Panc1 (cell line): ENCODE data around the gene SPECC1L. TPM values are rescaled to one million over a fixed set of nuclear protein-coding genes. Genes with fewer than 3 reads are reported as not detected.

Experiments used
- ATAC-seq: fragments of 200-7000 bp; cut with Tn5 transposase; 2 replicates; pipeline ENCODE4 v1.9.1; 2020; ENCODE audit warnings: mild to moderate bottlenecking, moderate library complexity
- BruUV-seq: library from RNA; stranded (reverse); fragments of 400-500 nt; replicated peaks from 2 replicates; lab custom pipeline; 2021; lab: Mats Ljungman, UMichigan
- CTCF ChIA-PET: fragments of 300-600 bp; sonication (Branson Sonifier 250); formaldehyde crosslinking; loops from one replicate; lab custom pipeline; 2022; ENCODE audit warnings: antibody characterized with exemption; lab: Charles Lee
- POLR2A ChIA-PET: fragments of 300-600 bp; sonication (Branson Sonifier 250); formaldehyde crosslinking; loops from one replicate; lab custom pipeline; 2022; ENCODE audit warnings: antibody characterized with exemption; lab: Charles Lee
- DNase-seq: peaks from one replicate; pipeline ENCODE4 v3.0.0-alpha.2; 2010; ENCODE audit warnings: low read depth, low spot score
- H3K27ac ChIP-seq: 2 replicates; pipeline ENCODE4 v1.5.1; 2011; ENCODE audit warnings: mild to moderate bottlenecking, low read length, inconsistent platforms
- H3K27me3 ChIP-seq: fragments of 200-500 bp; sonication (Bioruptor generic); 2 replicates; pipeline ENCODE4 v1.6.0; 2014; ENCODE audit warnings: low read length, inconsistent platforms; ENCODE audit not compliant: control insufficient read depth, insufficient read depth
- H3K36me3 ChIP-seq: fragments of 200-500 bp; sonication (Bioruptor generic); 2 replicates; pipeline ENCODE4 v1.5.1; 2014; ENCODE audit warnings: inconsistent platforms, mild to moderate bottlenecking, low read length, moderate library complexity; ENCODE audit not compliant: control insufficient read depth, insufficient read depth
- H3K4me1 ChIP-seq: 2 replicates; pipeline ENCODE4 v1.5.1; 2011; ENCODE audit warnings: inconsistent platforms, mild to moderate bottlenecking, low read length, moderate library complexity; ENCODE audit not compliant: control insufficient read depth, insufficient read depth
- H3K4me3 ChIP-seq, 2 experiments: 2 replicates each; pipeline ENCODE4 v1.5.1; 2011 to 2012; ENCODE audit warnings: low read depth in 2 of 2, low read length in 2 of 2, mild to moderate bottlenecking in 2 of 2, inconsistent platforms in 1 of 2, moderate library complexity in 1 of 2
- H3K9me3 ChIP-seq: fragments of 200-500 bp; sonication (Bioruptor generic); 2 replicates; pipeline ENCODE4 v1.5.1; 2014; ENCODE audit warnings: low read depth, mild to moderate bottlenecking, inconsistent platforms, low read length, moderate library complexity; ENCODE audit not compliant: control insufficient read depth, insufficient read depth
- CTCF ChIP-seq: fragments of 450-650 bp; IDR thresholded peaks from 2 replicates; pipeline ENCODE4 v1.5.1; 2017; ENCODE audit warnings: mild to moderate bottlenecking
- POLR2AphosphoS5 ChIP-seq: IDR thresholded peaks from 2 replicates; pipeline ENCODE4 v1.6.1; 2012; ENCODE audit warnings: mild to moderate bottlenecking, low read depth, low read length, moderate library complexity
- SIN3A ChIP-seq: IDR thresholded peaks from 2 replicates; pipeline ENCODE4 v1.6.1; 2012; ENCODE audit warnings: low read depth, mild to moderate bottlenecking, low read length, moderate library complexity, borderline replicate concordance; ENCODE audit not compliant: insufficient read depth
- TCF7L2 ChIP-seq: IDR thresholded peaks from 2 replicates; pipeline ENCODE4 v1.6.1; 2011; ENCODE audit warnings: mild to moderate bottlenecking, low read depth, low read length, inconsistent platforms
- in situ Hi-C: cut with HindIII; loops from 2 replicates; pipeline ENCODE4 v1.10.0; 2016; ENCODE audit warnings: low sequenced_read_pairs, low pct_unique_long_range_greater_than_20kb
- intact Hi-C: fragments of 100-400 bp; cut with micrococcal nuclease; formaldehyde crosslinking; loops from one replicate; pipeline ENCODE4 v1.10.0; 2022; ENCODE audit not compliant: unreplicated experiment
- total RNA-seq: library from RNA; stranded (reverse); gene quantifications from one replicate; pipeline ENCODE4 v1.2.1, GENCODE V29; 2021; ENCODE audit not compliant: unreplicated experiment
- TF ChIP-seq, protein P1 (sequence below), 2 experiments: IDR thresholded peaks; 2 replicates each; pipeline ENCODE4 v1.6.1; 2011 to 2012; ENCODE audit warnings: low read depth in 2 of 2, control low read depth in 1 of 2, low read length in 1 of 2, mild to moderate bottlenecking in 1 of 2, moderate library complexity in 1 of 2; ENCODE audit not compliant: insufficient read depth in 1 of 2

The SPECC1L gene
- total RNA-seq, 1 experiment from 2014 or later: 43.3 TPM

DNA sequence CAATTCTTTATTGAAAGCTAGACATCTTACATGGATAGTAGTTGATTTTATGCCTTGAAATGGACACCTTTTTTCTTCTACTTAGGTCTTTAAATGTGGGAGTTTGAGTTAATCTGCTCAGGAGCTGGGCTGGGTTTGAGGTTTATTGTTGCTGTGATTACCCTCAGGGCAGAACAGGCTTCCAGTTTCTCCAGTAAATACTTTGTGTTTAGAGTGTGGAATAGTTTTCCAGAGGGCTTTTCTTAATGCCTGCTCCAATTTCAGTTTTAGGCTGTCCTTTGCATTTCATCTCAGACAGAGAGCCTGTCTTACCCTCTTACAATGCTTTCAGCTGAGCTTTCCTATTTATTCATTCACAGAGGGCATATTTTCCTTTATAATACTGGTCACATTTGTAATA, 86.9 kb downstream of the SPECC1L start:
- Histone ChIP-seq H3K9me3 (no peaks in the 10 kb centered on the region), H3K27me3 (no peaks in the 10 kb centered on the region), H3K4me1 (no peaks in the 10 kb centered on the region; the same call in 1 of the 2 replicates), H3K4me3 (no peak overlapping the region), H3K27ac (no peak overlapping the region), H3K36me3 (peaks cover 4% of the 10 kb centered on the region; the same call in 1 of the 2 replicates)
- CTCF ChIA-PET: no interaction called here
- TF ChIP-seq, protein P1, sequence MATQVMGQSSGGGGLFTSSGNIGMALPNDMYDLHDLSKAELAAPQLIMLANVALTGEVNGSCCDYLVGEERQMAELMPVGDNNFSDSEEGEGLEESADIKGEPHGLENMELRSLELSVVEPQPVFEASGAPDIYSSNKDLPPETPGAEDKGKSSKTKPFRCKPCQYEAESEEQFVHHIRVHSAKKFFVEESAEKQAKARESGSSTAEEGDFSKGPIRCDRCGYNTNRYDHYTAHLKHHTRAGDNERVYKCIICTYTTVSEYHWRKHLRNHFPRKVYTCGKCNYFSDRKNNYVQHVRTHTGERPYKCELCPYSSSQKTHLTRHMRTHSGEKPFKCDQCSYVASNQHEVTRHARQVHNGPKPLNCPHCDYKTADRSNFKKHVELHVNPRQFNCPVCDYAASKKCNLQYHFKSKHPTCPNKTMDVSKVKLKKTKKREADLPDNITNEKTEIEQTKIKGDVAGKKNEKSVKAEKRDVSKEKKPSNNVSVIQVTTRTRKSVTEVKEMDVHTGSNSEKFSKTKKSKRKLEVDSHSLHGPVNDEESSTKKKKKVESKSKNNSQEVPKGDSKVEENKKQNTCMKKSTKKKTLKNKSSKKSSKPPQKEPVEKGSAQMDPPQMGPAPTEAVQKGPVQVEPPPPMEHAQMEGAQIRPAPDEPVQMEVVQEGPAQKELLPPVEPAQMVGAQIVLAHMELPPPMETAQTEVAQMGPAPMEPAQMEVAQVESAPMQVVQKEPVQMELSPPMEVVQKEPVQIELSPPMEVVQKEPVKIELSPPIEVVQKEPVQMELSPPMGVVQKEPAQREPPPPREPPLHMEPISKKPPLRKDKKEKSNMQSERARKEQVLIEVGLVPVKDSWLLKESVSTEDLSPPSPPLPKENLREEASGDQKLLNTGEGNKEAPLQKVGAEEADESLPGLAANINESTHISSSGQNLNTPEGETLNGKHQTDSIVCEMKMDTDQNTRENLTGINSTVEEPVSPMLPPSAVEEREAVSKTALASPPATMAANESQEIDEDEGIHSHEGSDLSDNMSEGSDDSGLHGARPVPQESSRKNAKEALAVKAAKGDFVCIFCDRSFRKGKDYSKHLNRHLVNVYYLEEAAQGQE (IDR thresholded peaks at IDR 0.05; ENCODE audit: insufficient read depth in 1 of 2, low read depth in 2 of 2, low read length in 1 of 2): no peak
- TF ChIP-seq CTCF (no peak), POLR2AphosphoS5 (no peak), TCF7L2 (no peak), SIN3A (no peak)
- intact Hi-C loops: no loop called here
- no TSS peak for BruUV-seq
- in situ Hi-C loops: no loop called here
- POLR2A ChIA-PET: no interaction called here
- no peak for DNase-seq
- no peak for ATAC-seq

- Histone ChIP-seq H3K36me3 (peaks cover 2% of the 10 kb centered on the region; the same call in 1 of the 2 replicates), H3K27ac (no peak overlapping the region), H3K4me1 (no peaks in the 10 kb centered on the region; the same call in 1 of the 2 replicates), H3K9me3 (no peaks in the 10 kb centered on the region), H3K27me3 (no peaks in the 10 kb centered on the region), H3K4me3 (no peak overlapping the region)
- DNase-seq (no peak), ATAC-seq (no peak)
- intact Hi-C loops: no loop called here
- TF ChIP-seq, protein P1 (IDR thresholded peaks at IDR 0.05; ENCODE audit: insufficient read depth in 1 of 2, low read depth in 2 of 2, low read length in 1 of 2): no peak
- TF ChIP-seq TCF7L2 (no peak), SIN3A (no peak), CTCF (no peak), POLR2AphosphoS5 (no peak)
- ChIA-PET CTCF (no interaction called here), POLR2A (interaction anchor here (0.5 kb wide), 1 partner anchor 31 kb away, joined by 10 read pairs; no protein-coding TSS in a partner anchor)
- BruUV-seq: no TSS peak
- in situ Hi-C loops: no loop called here
Observed at GRCh38 chr22:24358105-24358836, 87.6 kb downstream of the SPECC1L start.
